Measurements from ENCODE around the gene TGFBR3. TPM values are rescaled to one million over a fixed set of nuclear protein-coding genes. Genes with fewer than 3 reads are reported as not detected.

Gene TGFBR3
- total and polyA plus RNA-seq, 2 of the 4 experiments (the other 2 are of a cell fraction), result 3.0 to 11.3 TPM

GRCh38 chr1:91697861-91698260, 188.1 kb downstream of the TGFBR3 start:
- peak; percentile 79 for DNase-seq
- TF ChIP-seq RCOR1 (IDR thresholded peaks at IDR 0.05; ENCODE audit: insufficient replicate concordance, low read length), result no peak
- TF ChIP-seq BHLHE40 (IDR thresholded peaks at IDR 0.05; ENCODE audit: low read depth, low read length), result no peak
- TF ChIP-seq NFE2L2 (IDR thresholded peaks at IDR 0.05; ENCODE audit: low read depth, low read length), result no peak
- TF ChIP-seq MAFK (IDR thresholded peaks at IDR 0.05; ENCODE audit: low read depth, low read length), result no peak
- TF ChIP-seq USF2 (IDR thresholded peaks at IDR 0.05; ENCODE audit: low read depth, low read length), result no peak
- no peak for TF ChIP-seq MAZ (IDR thresholded peaks at IDR 0.05; ENCODE audit: borderline replicate concordance, low read depth, low read length)
- TF ChIP-seq CEBPB (IDR thresholded peaks at IDR 0.05; ENCODE audit: low read depth, low read length), result peak; percentile 86
- TF ChIP-seq FOS (IDR thresholded peaks at IDR 0.05; ENCODE audit: low read depth, low read length), result no peak
- dilution Hi-C loops (cut with HindIII; ENCODE audit: low sequenced_read_pairs, unreplicated experiment), result no loop called here

More at GRCh38 chr1:91697861-91698260, 188.1 kb downstream of the TGFBR3 start:
- no peak overlapping the region for H2AFZ ChIP-seq (replicated peaks; ENCODE audit: low read length, poor library complexity)
- no peak overlapping the region for H3K18ac ChIP-seq (ENCODE audit: low read depth, low read length)
- no peak overlapping the region for H4K91ac ChIP-seq (ENCODE audit: insufficient read depth, low read depth, low read length)
- no peak overlapping the region for H3K14ac ChIP-seq (replicated peaks; ENCODE audit: low read depth, low read length)
- no peak overlapping the region for H3K23ac ChIP-seq (ENCODE audit: low read depth, low read length)
- no peak overlapping the region for H2BK20ac ChIP-seq (ENCODE audit: low read depth, low read length)
- CTCF ChIA-PET, result no interaction called here
- H4K8ac ChIP-seq (ENCODE audit: low read depth in 2 of 2, low read length in 2 of 2), result no peak overlapping the region
- H4K20me1 ChIP-seq (ENCODE audit: insufficient read depth, low read length), result no peaks in the 10 kb centered on the region
- no peak overlapping the region for H2AK9ac ChIP-seq (replicated peaks; ENCODE audit: low read depth, low read length, poor library complexity)
- no peak for ATAC-seq (ENCODE audit: low read depth)
- in situ Hi-C loops (cut with MboI; ENCODE audit: low sequenced_read_pairs), result no loop called here
- H3K9ac ChIP-seq (ENCODE audit: low read depth, low read length), result no peak overlapping the region
- H2BK15ac ChIP-seq (ENCODE audit: low read depth, low read length), result no peak overlapping the region
- POLR2A ChIA-PET (ENCODE audit: unreplicated experiment), result no interaction called here
- H3K9me3 ChIP-seq (ENCODE audit: control insufficient read depth, insufficient read depth, low read length), result no peaks in the 10 kb centered on the region
- WGBS, 2 experiments (ENCODE audit: extremely low coverage in 2 of 2, insufficient read length in 1 of 2), result no CpG with 5 or more reads among the region's 2 CpGs
- no peak overlapping the region for H2AK5ac ChIP-seq (ENCODE audit: low read depth, low read length)
- H3K56ac ChIP-seq (ENCODE audit: extremely low read depth, insufficient read depth, low read length), result no peak overlapping the region
- no peaks in the 10 kb centered on the region for H3K9me1 ChIP-seq (ENCODE audit: insufficient read depth, low read length)
- H3K4ac ChIP-seq (ENCODE audit: low read depth, low read length), result no peak overlapping the region
- no peak overlapping the region for H3K4me2 ChIP-seq (ENCODE audit: low read depth, low read length)
- H3K27ac ChIP-seq (ENCODE audit: insufficient read depth, low read length), result no peak overlapping the region; the same call in 1 of the 2 replicates
- H3K79me1 ChIP-seq (ENCODE audit: low read depth in 1 of 2, low read length in 2 of 2), result no peaks in the 10 kb centered on the region; a peak in 1 of 4 replicates
- H3K4me1 ChIP-seq (ENCODE audit: control insufficient read depth, insufficient read depth, low read length), result peaks cover 17% of the 10 kb centered on the region
- no peak overlapping the region for H4K5ac ChIP-seq (ENCODE audit: low read depth, low read length)
- intact Hi-C loops (cut with micrococcal nuclease), result no loop called here
- no peaks in the 10 kb centered on the region for H3K27me3 ChIP-seq (ENCODE audit: control insufficient read depth, insufficient read depth, low read length)
- H3K4me3 ChIP-seq (ENCODE audit: insufficient read depth, low read depth, low read length), result no peak overlapping the region
- peaks cover 5% of the 10 kb centered on the region; the same call in 1 of the 2 replicates for H3K36me3 ChIP-seq (ENCODE audit: control insufficient read depth, insufficient read depth, low read length)
- H2BK120ac ChIP-seq (ENCODE audit: low read depth, low read length), result no peak overlapping the region
- no TSS peak for BruUV-seq (replicated peaks)
- no peak overlapping the region for H2BK5ac ChIP-seq (ENCODE audit: low read depth, low read length, poor library complexity, severe bottlenecking)
